PC-3 (cell line): ENCODE data around the gene SPX. TPM values are rescaled to one million over a fixed set of nuclear protein-coding genes. Genes with fewer than 3 reads are reported as not detected.

Source experiments
- ATAC-seq: fragments of 200-7000 bp; cut with Tn5 transposase; 2 replicates; pipeline ENCODE4 v1.9.1; 2020; ENCODE audit warnings: mild to moderate bottlenecking, moderate library complexity
- BruUV-seq: library from RNA; stranded (reverse); fragments of 400-500 nt; replicated peaks from 2 replicates; lab custom pipeline; 2021; lab: Mats Ljungman, UMichigan
- CTCF ChIA-PET: fragments of 300-600 bp; sonication (Branson Sonifier 250); formaldehyde crosslinking; loops from one replicate; lab custom pipeline; 2022; ENCODE audit warnings: antibody characterized with exemption; lab: Charles Lee
- POLR2A ChIA-PET: fragments of 300-600 bp; sonication (Branson Sonifier 250); formaldehyde crosslinking; loops from one replicate; lab custom pipeline; 2022; ENCODE audit warnings: antibody characterized with exemption; ENCODE audit not compliant: unreplicated experiment; lab: Charles Lee
- DNase-seq: peaks from one replicate; pipeline ENCODE4 v3.0.0-alpha.2; 2015
- H2AFZ ChIP-seq: fragments of 300-600 bp; sonication (generic); 2 replicates; pipeline ENCODE4 v1.6.0; 2016; ENCODE audit warnings: antibody characterized with exemption, low read length
- H3F3A ChIP-seq: fragments of 300-600 bp; sonication (generic); one replicate; pipeline ENCODE4 v1.6.0; 2017; ENCODE audit warnings: antibody characterized with exemption, low read length, control low read depth, mild to moderate bottlenecking; ENCODE audit not compliant: unreplicated experiment
- H3K27ac ChIP-seq: fragments of 300-600 bp; sonication (generic); 2 replicates; pipeline ENCODE4 v1.5.1; 2016; ENCODE audit warnings: mild to moderate bottlenecking, low read length
- H3K27me3 ChIP-seq: fragments of 300-600 bp; sonication (generic); 2 replicates; pipeline ENCODE4 v1.6.1; 2016; ENCODE audit warnings: low read length, mixed read lengths
- H3K36me3 ChIP-seq: fragments of 300-600 bp; sonication (generic); 2 replicates; pipeline ENCODE4 v1.6.1; 2016; ENCODE audit warnings: low read depth, mixed run types, low read length, mixed read lengths
- H3K4me1 ChIP-seq: fragments of 300-600 bp; sonication (generic); 2 replicates; pipeline ENCODE4 v1.5.1; 2016; ENCODE audit warnings: low read length; ENCODE audit not compliant: insufficient read depth
- H3K4me2 ChIP-seq: fragments of 300-600 bp; sonication (generic); 2 replicates; pipeline ENCODE4 v1.6.0; 2016; ENCODE audit warnings: low read length
- H3K4me3 ChIP-seq: fragments of 300-600 bp; sonication (generic); 2 replicates; pipeline ENCODE4 v1.5.1; 2016; ENCODE audit warnings: mild to moderate bottlenecking, low read length, mixed read lengths
- H3K79me2 ChIP-seq: fragments of 300-600 bp; sonication (generic); 2 replicates; pipeline ENCODE4 v1.6.1; 2017; ENCODE audit warnings: low read length, mixed read lengths
- H3K9ac ChIP-seq: fragments of 300-600 bp; sonication (generic); 2 replicates; pipeline ENCODE4 v1.6.0; 2016; ENCODE audit warnings: mild to moderate bottlenecking, low read length
- H3K9me2 ChIP-seq: fragments of 300-600 bp; sonication (generic); replicated peaks from 2 replicates; pipeline ENCODE4 v1.6.1; 2016; ENCODE audit warnings: mixed run types, low read length, mixed read lengths
- H3K9me3 ChIP-seq: fragments of 300-600 bp; sonication (generic); 2 replicates; pipeline ENCODE4 v1.6.1; 2016; ENCODE audit warnings: low read length, mixed read lengths
- H4K20me1 ChIP-seq: fragments of 300-600 bp; sonication (generic); 2 replicates; pipeline ENCODE4 v1.6.1; 2016; ENCODE audit warnings: low read length, mixed read lengths
- EZH2 ChIP-seq: fragments of 300-600 bp; sonication (generic); IDR thresholded peaks from one replicate; pipeline ENCODE4 v1.6.1; 2017; ENCODE audit warnings: antibody characterized with exemption, mild to moderate bottlenecking, low read length; ENCODE audit not compliant: unreplicated experiment
- EZH2phosphoT487 ChIP-seq: fragments of 300-600 bp; sonication (generic); IDR thresholded peaks from 2 replicates; pipeline ENCODE4 v1.6.1; 2018; ENCODE audit warnings: mild to moderate bottlenecking, antibody characterized with exemption, low read length, borderline replicate concordance
- intact Hi-C: fragments of 100-400 bp; cut with micrococcal nuclease; formaldehyde crosslinking; loops from 2 replicates; pipeline ENCODE4 v1.9.0; 2023
- total RNA-seq: library from RNA; depleted of rRNA; stranded (reverse); fragments of >200 nt; gene quantifications from 2 replicates; pipeline ENCODE4 v1.2.3, GENCODE V29; 2014
- TF ChIP-seq, protein P1 (sequence below): fragments of 300-600 bp; sonication (generic); conservative IDR thresholded peaks from 2 replicates; pipeline ENCODE4 v1.5.1; 2017; ENCODE audit warnings: antibody characterized with exemption, low read depth, mild to moderate bottlenecking, low read length

The SPX gene
- total RNA-seq, 1 experiment from 2014 or later, result 0.87 TPM

DNA sequence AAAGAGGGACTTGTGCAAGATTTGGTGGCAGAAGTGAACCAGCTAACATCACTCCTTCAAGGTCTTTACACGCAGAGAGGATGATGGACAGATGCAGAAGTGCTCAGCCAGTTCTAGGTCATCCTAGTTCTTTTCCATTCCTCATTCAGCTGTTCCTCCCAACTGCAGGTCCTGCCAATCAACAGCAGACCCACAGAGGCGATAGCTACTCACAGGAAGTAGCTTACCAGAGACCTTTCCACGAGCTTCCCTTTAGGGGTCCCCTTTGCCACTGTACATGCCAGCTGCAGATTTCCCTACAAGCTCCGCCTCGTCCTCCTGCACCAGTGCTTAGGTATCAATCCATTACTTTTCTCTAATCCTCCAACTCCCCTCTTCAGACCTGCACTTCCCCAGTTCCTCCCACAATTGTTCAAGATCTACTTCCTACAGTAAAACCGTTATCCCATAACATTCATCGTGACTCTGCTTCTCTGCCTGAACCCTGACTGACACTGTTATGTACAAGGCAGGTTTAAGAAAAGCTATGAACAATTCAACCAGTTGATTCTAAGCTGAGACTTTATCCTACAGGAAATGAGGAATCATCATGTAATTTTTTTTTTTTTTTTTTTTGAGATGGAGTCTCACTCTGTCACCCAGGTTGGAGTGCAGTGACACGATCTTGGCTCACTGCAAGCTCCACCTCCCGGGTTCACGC is 47.2 kb upstream of the SPX start:
- H3K9ac ChIP-seq, result no peak overlapping the region
- H4K20me1 ChIP-seq, result no peaks in the 10 kb centered on the region
- ChIA-PET POLR2A (no interaction called here), CTCF (no interaction called here)
- H3K9me2 ChIP-seq, result no peaks in the 10 kb centered on the region
- no peaks in the 10 kb centered on the region for H3K4me1 ChIP-seq
- no peak for DNase-seq
- no peaks in the 10 kb centered on the region for H3F3A ChIP-seq
- no peaks in the 10 kb centered on the region for H3K9me3 ChIP-seq
- no TSS peak for BruUV-seq
- peaks cover 10% of the 10 kb centered on the region for H3K36me3 ChIP-seq
- ATAC-seq, result no peak
- no peak overlapping the region for H3K27ac ChIP-seq
- TF ChIP-seq EZH2, result no peak
- TF ChIP-seq, protein P1, sequence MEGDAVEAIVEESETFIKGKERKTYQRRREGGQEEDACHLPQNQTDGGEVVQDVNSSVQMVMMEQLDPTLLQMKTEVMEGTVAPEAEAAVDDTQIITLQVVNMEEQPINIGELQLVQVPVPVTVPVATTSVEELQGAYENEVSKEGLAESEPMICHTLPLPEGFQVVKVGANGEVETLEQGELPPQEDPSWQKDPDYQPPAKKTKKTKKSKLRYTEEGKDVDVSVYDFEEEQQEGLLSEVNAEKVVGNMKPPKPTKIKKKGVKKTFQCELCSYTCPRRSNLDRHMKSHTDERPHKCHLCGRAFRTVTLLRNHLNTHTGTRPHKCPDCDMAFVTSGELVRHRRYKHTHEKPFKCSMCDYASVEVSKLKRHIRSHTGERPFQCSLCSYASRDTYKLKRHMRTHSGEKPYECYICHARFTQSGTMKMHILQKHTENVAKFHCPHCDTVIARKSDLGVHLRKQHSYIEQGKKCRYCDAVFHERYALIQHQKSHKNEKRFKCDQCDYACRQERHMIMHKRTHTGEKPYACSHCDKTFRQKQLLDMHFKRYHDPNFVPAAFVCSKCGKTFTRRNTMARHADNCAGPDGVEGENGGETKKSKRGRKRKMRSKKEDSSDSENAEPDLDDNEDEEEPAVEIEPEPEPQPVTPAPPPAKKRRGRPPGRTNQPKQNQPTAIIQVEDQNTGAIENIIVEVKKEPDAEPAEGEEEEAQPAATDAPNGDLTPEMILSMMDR, result no peak
- no peak for TF ChIP-seq EZH2phosphoT487
- intact Hi-C loops, result no loop called here
- no peaks in the 10 kb centered on the region for H3K27me3 ChIP-seq
- no peak overlapping the region for H3K4me2 ChIP-seq
- no peaks in the 10 kb centered on the region for H3K79me2 ChIP-seq
- H2AFZ ChIP-seq, result no peak overlapping the region
- no peak overlapping the region for H3K4me3 ChIP-seq

DNA sequence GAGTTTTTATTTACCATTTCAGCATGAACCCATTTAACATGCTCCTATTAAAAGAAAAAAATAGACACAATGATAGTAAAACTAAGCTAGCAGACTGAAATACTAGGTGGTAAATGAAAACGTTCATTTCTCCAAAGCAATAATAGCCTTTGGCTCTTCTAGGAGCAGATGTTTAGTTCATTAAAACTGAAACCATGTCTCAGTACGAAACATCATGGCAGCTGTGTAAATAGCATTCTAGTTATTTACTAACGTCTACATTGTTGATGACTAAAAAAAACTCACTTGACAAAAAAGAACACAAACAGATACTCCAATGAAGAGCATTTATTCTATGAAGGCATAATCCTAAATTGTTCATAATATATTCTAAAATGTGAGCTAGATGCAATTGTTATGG is 42.6 kb upstream of the SPX start:
- ATAC-seq (no peak), DNase-seq (no peak)
- Histone ChIP-seq H3F3A (no peaks in the 10 kb centered on the region), H2AFZ (no peak overlapping the region), H3K9me2 (no peaks in the 10 kb centered on the region), H3K79me2 (no peaks in the 10 kb centered on the region), H3K4me3 (no peak overlapping the region), H3K4me2 (no peak overlapping the region), H3K36me3 (peaks cover 5% of the 10 kb centered on the region), H3K9me3 (no peaks in the 10 kb centered on the region), H3K27ac (no peak overlapping the region), H3K4me1 (no peaks in the 10 kb centered on the region), H4K20me1 (no peaks in the 10 kb centered on the region), H3K27me3 (no peaks in the 10 kb centered on the region), H3K9ac (no peak overlapping the region)
- intact Hi-C loops, result no loop called here
- ChIA-PET CTCF (no interaction called here), POLR2A (no interaction called here)
- TF ChIP-seq, protein P1, result no peak
- TF ChIP-seq EZH2, result no peak
- no peak for TF ChIP-seq EZH2phosphoT487
- no TSS peak for BruUV-seq

DNA sequence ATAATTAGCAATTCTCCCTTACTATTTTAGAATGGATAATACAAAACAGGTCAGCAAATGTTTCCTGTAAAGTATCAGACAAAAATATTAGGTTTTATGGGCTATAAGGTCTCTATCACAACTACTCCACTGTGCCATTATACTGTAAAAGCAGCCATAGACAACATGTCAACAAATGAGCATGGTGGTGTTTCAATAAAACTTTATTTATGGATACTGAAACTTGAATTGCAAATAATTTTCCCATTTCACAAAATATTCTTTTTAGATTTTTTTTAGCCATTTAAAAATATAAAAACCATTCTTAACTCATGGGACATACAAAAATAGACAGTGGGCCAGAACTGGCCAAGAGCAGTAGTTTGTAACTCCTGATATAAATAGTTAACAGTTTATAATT is 40.1 kb upstream of the SPX start:
- Histone ChIP-seq H2AFZ (no peak overlapping the region), H3K4me1 (no peaks in the 10 kb centered on the region), H3K9me3 (no peaks in the 10 kb centered on the region), H3K4me3 (no peak overlapping the region), H3K4me2 (no peak overlapping the region), H3K9me2 (no peaks in the 10 kb centered on the region), H3K9ac (no peak overlapping the region), H3K27me3 (no peaks in the 10 kb centered on the region), H3F3A (no peaks in the 10 kb centered on the region), H3K27ac (no peak overlapping the region), H3K79me2 (no peaks in the 10 kb centered on the region), H3K36me3 (peaks cover 8% of the 10 kb centered on the region), H4K20me1 (no peaks in the 10 kb centered on the region)
- intact Hi-C loops, result no loop called here
- BruUV-seq, result no TSS peak
- ChIA-PET CTCF (no interaction called here), POLR2A (no interaction called here)
- TF ChIP-seq, protein P1, result no peak
- no peak for TF ChIP-seq EZH2
- ATAC-seq (no peak), DNase-seq (no peak)
